SH-SY5Y (cell line): ENCODE data around the gene ZACN.

Experiments used
- GATA2 ChIP-seq: IDR thresholded peaks from 2 replicates; pipeline ENCODE4 v1.6.1; 2011; ENCODE audit warnings: mild to moderate bottlenecking, low read depth, low read length
- GATA3 ChIP-seq: IDR thresholded peaks from 2 replicates; pipeline ENCODE4 v1.6.1; 2011; ENCODE audit warnings: low read depth, mild to moderate bottlenecking, low read length, moderate library complexity

- TF ChIP-seq GATA3 (no peak), GATA2 (no peak)
Measured at GRCh38 chr17:76111956-76112355, 33.0 kb downstream of the ZACN start.
